AG08395 (cell line): Measurements from ENCODE around the gene KLK10.

Experiments used
- DNase-seq: peaks from one replicate; pipeline ENCODE4 v3.0.0; 2012; ENCODE audit warnings: mixed read lengths, low spot score

The KLK10 gene, protein sequence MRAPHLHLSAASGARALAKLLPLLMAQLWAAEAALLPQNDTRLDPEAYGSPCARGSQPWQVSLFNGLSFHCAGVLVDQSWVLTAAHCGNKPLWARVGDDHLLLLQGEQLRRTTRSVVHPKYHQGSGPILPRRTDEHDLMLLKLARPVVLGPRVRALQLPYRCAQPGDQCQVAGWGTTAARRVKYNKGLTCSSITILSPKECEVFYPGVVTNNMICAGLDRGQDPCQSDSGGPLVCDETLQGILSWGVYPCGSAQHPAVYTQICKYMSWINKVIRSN

DNA sequence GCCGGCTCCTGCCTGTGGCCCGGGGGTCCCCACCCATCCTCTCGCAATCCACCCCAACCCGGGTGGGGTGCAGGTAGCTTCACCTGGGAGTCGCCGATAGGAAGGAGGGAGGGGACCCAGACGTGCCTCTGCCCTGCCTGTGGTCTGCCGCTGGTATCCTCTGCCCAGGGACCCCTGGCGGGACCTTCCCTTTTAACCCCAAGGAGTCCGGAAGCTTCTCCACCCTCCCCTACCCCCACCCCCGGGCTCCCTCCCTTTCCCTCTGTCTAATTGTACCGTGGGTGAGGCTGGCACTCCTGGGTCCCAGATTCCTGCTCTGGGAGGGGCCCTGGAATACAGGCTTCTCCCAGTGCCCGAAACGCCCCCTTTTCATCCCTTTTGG lies at the start of gene KLK10:
TSS of gene KLK10 (minus strand) at position 166 of the 382 bp plus-strand sequence. CDS start 579 bp downstream, outside the sequence.
- no peak for DNase-seq

DNA sequence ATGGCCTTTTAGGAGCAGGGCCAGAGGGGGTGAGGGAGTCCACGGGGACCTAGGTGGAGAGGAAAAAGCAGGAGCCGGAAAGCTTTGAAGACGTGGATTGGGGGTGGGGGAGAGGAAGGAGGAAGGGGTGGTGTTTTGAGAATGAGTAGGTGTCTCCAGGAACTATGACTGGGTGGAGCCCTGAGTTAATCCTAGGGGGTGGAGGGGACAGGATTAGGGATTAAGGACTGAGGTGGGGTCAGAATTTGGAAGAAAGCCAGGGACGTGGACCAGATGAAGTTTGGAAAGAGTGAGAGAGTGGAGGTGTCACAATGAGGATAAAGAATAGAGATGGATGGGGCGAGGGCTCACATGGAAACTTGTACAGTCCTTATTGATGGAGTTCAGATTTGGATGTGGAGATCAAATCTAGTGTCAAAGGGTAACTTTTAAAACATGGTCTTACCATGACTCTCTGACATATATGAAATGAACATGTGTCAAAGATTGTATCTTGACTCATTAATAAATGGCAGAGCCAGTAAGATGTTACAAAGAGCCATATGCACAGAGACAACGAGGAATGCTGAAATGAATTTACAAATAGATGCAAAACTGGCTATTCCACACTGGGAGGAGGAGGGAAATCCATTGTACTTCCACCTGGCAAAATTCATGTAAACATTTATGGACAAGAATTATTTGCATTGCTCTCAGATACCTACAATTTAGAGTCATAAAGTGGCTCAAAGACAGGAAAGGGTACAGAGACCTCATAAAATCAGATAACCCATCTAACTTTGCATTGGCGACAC lies 47.1 kb upstream of the KLK10 start:
- DNase-seq: no peak

GRCh38 chr19:51065221-51065960 lies 45.9 kb upstream of the KLK10 start:
- no peak for DNase-seq

DNA sequence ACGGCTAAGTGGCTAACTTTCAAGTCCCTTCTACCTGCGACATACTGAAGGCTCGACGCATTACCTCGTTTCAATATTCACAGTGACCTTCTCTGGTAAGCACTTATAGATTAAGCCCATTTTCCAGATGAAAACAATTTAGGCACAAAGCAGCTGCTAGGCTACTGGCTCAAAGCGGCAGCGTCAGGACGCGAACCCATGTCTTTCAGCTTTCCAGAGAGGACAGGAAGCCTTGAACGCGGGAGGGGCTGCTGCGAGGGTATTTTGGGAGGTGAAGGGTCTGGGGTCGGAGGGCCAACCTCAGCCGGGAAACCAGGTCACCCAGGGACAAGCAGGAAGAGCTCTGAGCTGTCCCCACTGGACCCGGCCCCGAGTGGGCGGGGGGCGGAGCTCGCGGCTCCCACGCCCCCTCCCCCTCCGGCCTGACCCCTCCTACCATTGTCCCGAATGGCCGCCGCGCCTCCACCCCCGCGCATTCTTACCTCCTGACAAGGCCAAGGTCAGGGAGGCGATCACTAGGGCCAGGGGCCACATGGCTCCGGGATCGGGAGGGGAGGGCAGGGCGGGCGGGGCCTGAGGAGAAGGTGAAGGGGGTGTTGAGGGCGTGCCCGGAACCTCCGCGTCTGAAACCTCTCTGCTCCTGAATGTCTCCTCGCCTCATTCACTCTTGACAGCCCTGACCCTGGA lies 45.2 kb upstream of the KLK10 start, which contains the start of gene KLK13:
TSS of gene KLK13 (minus strand) at position 559 of the 687 bp plus-strand sequence. CDS start at position 534, 25 bp downstream.
- no peak for DNase-seq

DNA sequence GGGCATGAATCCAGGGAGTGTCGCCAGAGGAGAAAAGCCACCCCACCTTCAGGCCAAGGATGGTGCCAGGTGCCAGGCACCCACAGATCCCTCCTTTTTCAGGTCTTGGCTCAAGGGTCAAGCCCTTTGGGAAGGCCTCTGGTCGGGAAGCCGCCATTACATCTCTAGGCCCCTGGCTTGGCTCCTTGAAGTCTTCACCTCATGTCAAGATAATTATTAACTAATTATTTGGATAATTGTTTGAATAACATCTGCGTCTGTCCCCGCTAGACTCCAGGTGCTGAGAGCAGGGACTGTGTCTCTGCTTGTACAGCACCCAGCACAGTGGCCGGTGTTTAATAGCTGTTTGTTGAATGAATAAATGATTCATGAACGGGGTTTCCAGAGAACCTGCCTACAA lies 44.2 kb upstream of the KLK10 start:
- DNase-seq: no peak

GRCh38 chr19:51060973-51061372 lies 41.5 kb upstream of the KLK10 start:
- no peak for DNase-seq

DNA sequence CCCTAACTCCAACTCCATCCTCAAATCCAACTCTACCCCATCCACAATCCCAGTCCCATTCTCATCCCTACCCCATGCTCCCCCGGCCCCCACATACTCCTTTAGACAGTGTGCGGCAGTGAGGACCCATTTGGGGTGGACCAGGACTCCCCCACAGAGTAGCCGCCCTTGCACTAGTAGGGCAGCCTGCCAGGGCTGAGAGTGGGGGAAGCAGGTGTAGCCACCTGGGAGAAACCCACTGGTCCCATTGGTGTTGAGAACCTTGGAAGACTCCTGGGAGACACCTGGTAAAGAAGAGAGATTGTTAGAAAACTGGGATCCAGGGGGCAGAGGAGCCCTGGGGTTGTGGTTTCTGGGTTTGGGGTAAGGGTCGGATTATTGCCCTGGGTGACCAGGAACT lies 40.8 kb upstream of the KLK10 start:
- DNase-seq: no peak

DNA sequence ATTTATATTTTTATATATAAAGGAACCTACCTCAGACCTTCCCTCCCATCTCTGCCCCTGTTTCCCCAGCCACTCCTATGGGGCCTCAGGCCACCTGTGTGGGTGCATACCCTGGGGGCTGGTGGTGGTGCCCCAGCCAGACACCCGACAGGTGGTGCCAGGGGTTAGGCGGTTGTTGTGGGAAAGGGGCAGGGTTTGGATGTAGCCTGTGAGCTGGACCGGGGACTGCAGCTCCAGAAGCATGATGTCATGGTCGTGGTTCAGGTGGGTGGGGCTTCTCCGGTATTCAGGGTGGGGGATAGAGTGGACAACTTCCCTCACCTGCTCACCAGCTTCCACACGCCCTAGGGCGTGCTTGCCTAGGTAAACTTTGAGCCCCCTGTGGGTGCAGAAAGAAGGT lies 40.2 kb upstream of the KLK10 start:
- DNase-seq: no peak

GRCh38 chr19:51055866-51056265 lies 36.4 kb upstream of the KLK10 start:
- no peak for DNase-seq

DNA sequence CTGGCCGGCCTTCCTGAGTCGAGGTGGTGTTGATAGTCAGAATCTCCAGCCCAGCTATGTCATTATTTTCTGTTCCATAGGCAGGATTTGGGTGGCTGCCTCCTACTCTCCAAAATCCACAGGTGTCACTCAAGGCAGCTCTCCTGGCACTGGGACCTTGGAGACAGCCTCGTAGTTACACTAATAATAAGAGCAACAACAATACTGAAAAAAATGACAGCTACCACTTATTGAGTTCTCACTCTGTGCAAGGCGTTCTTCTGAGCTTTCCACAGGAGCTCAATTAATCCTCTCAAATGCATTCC lies 27.5 kb upstream of the KLK10 start:
- DNase-seq: no peak

DNA sequence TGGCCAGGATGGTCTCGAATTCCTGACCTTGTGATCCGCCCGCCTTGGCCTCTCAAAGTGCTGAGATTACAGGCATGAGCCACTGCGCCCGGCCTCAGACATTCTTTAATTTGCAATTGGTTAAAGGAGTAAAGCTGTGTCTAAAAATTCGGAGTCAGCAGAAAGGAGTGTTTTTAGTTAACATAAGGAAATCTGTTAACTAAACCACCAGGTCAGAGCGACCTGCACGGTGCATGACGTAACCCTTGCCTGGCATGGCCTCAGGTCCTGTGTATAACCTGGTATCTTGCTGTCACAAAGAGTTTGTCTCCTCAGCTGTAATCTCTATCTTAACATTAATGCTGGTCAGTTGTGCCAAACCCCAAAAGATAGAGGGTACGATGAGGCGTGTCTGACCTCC lies 24.8 kb upstream of the KLK10 start:
- DNase-seq: no peak

- no peak for DNase-seq
Measured at GRCh38 chr19:51043497-51043896, 24.0 kb upstream of the KLK10 start.

GRCh38 chr19:51040151-51040550 lies 20.6 kb upstream of the KLK10 start:
- no peak for DNase-seq

DNA sequence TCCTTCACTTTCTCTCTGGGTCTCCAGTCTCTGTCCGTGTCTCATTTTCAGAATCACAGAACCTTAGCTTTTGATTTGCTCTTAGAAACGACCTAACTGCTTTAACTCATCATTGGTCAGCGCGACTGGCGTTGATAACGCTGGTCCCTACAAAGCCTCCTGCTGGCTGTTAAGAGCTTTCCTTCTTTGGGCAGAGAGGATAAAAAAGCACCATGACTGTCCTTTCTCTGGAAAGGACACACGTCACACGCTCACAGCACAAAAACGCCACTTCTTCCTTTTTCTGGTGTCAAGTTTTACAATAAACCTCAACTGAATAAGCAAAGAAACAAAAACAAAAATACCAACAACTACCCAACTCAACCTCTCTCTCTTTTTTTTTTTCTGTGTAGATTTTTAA lies 17.0 kb upstream of the KLK10 start:
- no peak for DNase-seq

GRCh38 chr19:51034704-51035103 lies 15.2 kb upstream of the KLK10 start, which contains the start of gene KLK12:
TSS of gene KLK12 (minus strand) at chr19:51035002. CDS start at chr19:51034621, 381 bp downstream.
- no peak for DNase-seq

DNA sequence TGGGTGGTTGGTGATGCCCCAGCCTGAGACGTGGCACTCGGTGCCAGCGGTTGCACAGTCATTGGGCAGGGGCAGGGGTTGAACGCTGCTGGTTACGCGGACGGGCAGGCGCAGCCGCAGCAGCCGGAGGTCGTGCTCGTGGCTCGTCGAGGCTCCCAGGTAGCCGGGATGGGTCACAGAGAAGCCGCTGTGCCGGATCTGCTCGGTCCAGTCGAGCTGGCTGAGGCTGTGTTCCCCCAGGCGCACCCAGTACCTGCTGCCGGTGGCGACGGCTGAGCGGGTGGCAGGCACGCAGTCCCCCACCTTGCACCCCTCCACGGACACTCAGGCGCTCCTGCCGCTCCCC lies 12.3 kb upstream of the KLK10 start:
- DNase-seq: no peak

- no peak for DNase-seq
Measured at GRCh38 chr19:51031220-51031879, 11.8 kb upstream of the KLK10 start.

- DNase-seq: no peak
Measured at GRCh38 chr19:51030631-51031030, 11.1 kb upstream of the KLK10 start.

DNA sequence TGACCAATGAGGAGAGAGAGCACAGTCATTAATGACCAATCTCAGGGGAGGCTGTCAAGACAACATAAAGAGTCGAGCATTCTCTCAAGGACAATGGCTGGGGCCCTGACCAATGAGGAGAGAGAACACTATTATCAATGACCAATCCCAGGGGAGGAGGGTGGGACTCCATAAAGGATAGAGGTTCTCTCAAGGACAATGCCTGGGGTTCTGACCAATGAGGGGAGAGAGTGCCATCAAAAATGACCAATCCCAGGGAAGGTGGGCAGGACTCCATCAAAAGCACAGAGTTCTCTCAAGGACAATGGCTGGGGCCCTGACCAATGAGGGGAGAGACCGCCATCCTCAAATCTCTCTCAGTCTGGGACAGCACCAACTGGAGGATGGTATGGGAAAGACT lies 10.2 kb upstream of the KLK10 start:
- DNase-seq: no peak

DNA sequence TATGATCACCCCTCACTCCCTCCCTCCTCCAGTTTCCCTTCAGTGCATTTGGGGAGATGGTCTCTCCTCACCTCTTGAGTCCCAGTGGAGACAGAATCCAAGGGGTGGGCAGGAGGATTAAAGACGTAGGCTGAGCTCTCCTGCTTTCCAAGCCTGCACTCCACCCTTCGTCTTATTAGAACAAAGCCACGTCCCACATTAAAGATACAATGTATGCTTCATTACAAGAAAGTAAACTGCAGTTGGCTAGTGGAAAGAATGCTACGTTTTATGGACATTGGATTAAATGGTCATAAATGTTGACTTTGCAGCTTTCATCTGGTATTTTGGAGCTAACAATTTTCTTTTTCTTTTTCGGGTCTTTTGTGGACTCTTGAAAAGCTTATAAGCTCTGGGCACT lies 8.4 kb upstream of the KLK10 start:
- no peak for DNase-seq

- DNase-seq: no peak
Measured at GRCh38 chr19:51027126-51027806, 7.8 kb upstream of the KLK10 start.

GRCh38 chr19:51026554-51026831 lies 7.0 kb upstream of the KLK10 start, which contains the start of gene KLK11:
TSS of gene KLK11 (minus strand) at chr19:51026616. CDS start at chr19:51025631, 985 bp downstream.
- DNase-seq: no peak
